ENCODE measurements around the gene RHBDL3. TPM values are rescaled to one million over a fixed set of nuclear protein-coding genes. Genes with fewer than 3 reads are reported as not detected.

The RHBDL3 gene
- polyA plus RNA-seq, 1 donor (not counting 4 experiments of a cell fraction or from before 2014, with no cell fraction given), result not detected

DNA sequence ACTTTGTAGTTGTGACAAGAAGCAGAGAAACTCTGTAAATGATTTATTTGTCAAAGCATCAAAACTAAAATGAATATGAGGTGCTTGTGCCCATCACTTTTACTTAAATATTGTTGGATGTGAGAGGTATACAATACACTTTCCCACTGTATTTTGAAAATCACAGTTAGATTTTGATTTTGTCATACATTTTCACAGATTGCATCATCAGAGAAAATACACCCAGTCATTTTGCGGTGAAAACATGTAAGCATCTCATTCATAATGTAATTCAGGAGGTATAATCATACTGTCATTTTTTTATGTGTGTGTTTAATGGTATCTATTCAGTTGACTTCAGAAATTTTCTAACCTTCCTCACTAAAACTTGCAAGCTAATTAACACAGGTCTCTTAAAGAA is 95.6 kb downstream of the RHBDL3 start:
- H4K20me1 ChIP-seq (ENCODE audit: control insufficient read depth, extremely low read depth, insufficient read depth, low read length), result peaks cover 26% of the 10 kb centered on the region
- H3K27me3 ChIP-seq (ENCODE audit: control insufficient read depth, extremely low read depth, insufficient read depth, low read length), result no peaks in the 10 kb centered on the region
- FAIRE-seq (no peak), DNase-seq (ENCODE audit: low read depth, low spot score) (no peak)
- H3K27ac ChIP-seq (ENCODE audit: control insufficient read depth, insufficient read depth, low read length), result no peak overlapping the region
- H3K4me3 ChIP-seq (ENCODE audit: control insufficient read depth in 2 of 3, extremely low read depth in 1 of 3, insufficient read depth in 2 of 3, low read depth in 1 of 3, low read length in 3 of 3), result no peak overlapping the region
- dilution Hi-C loops (cut with MboI; ENCODE audit: extremely low pct_ligation_motif_present, low sequenced_read_pairs), result no loop called here
- H2AFZ ChIP-seq (ENCODE audit: control insufficient read depth, low read length), result no peak overlapping the region
- TF ChIP-seq CTCF (optimal IDR thresholded peaks at IDR 0.05 in 1 of 3, IDR thresholded peaks at IDR 0.05 in 1 of 3, conservative IDR thresholded peaks at IDR 0.05 in 1 of 3; ENCODE audit: extremely low read depth in 1 of 3, insufficient read depth in 2 of 3, low read length in 3 of 3), result no peak
- no peak for TF ChIP-seq EZH2 (IDR thresholded peaks at IDR 0.05; ENCODE audit: low read length)
- H3K79me2 ChIP-seq (ENCODE audit: control insufficient read depth, insufficient read depth, low read length), result peaks cover 76% of the 10 kb centered on the region
- H3K9ac ChIP-seq (ENCODE audit: control insufficient read depth, extremely low read depth, insufficient read depth, low read length), result no peak overlapping the region
- H3K4me1 ChIP-seq (ENCODE audit: control insufficient read depth, extremely low read depth, insufficient read depth, low read length), result peaks cover 11% of the 10 kb centered on the region
- H3K9me3 ChIP-seq (ENCODE audit: control insufficient read depth, low read depth, low read length), result no peaks in the 10 kb centered on the region
- H3K9me1 ChIP-seq (ENCODE audit: control insufficient read depth, extremely low read depth, insufficient read depth, low read length), result peaks cover 2% of the 10 kb centered on the region
- peaks cover 27 to 52% of the 10 kb centered on the region in 2 experiments for H3K36me3 ChIP-seq (ENCODE audit: control insufficient read depth in 2 of 2, extremely low read depth in 1 of 2, insufficient read depth in 2 of 2, low read length in 2 of 2)
- H3K4me2 ChIP-seq (ENCODE audit: control insufficient read depth, extremely low read depth, insufficient read depth, low read depth, low read length), result no peak overlapping the region

- no peak overlapping the region for H2AFZ ChIP-seq (ENCODE audit: control insufficient read depth, low read length)
- no peak overlapping the region for H3K27ac ChIP-seq (ENCODE audit: control insufficient read depth, insufficient read depth, low read length)
- no peaks in the 10 kb centered on the region for H3K4me1 ChIP-seq (ENCODE audit: control insufficient read depth, extremely low read depth, insufficient read depth, low read length)
- peaks cover 46% of the 10 kb centered on the region for H3K79me2 ChIP-seq (ENCODE audit: control insufficient read depth, insufficient read depth, low read length)
- H3K27me3 ChIP-seq (ENCODE audit: control insufficient read depth, extremely low read depth, insufficient read depth, low read length), result no peaks in the 10 kb centered on the region
- no peak overlapping the region for H3K4me3 ChIP-seq (ENCODE audit: control insufficient read depth in 2 of 3, extremely low read depth in 1 of 3, insufficient read depth in 2 of 3, low read depth in 1 of 3, low read length in 3 of 3)
- no peak for FAIRE-seq
- H3K9ac ChIP-seq (ENCODE audit: control insufficient read depth, extremely low read depth, insufficient read depth, low read length), result no peak overlapping the region
- H3K9me1 ChIP-seq (ENCODE audit: control insufficient read depth, extremely low read depth, insufficient read depth, low read length), result no peaks in the 10 kb centered on the region
- no peak overlapping the region for H3K4me2 ChIP-seq (ENCODE audit: control insufficient read depth, extremely low read depth, insufficient read depth, low read depth, low read length)
- dilution Hi-C loops (cut with MboI; ENCODE audit: extremely low pct_ligation_motif_present, low sequenced_read_pairs), result no loop called here
- peaks cover 27 to 36% of the 10 kb centered on the region in 2 experiments for H3K36me3 ChIP-seq (ENCODE audit: control insufficient read depth in 2 of 2, extremely low read depth in 1 of 2, insufficient read depth in 2 of 2, low read length in 2 of 2)
- TF ChIP-seq EZH2 (IDR thresholded peaks at IDR 0.05; ENCODE audit: low read length) (no peak), CTCF (optimal IDR thresholded peaks at IDR 0.05 in 1 of 3, IDR thresholded peaks at IDR 0.05 in 1 of 3, conservative IDR thresholded peaks at IDR 0.05 in 1 of 3; ENCODE audit: extremely low read depth in 1 of 3, insufficient read depth in 2 of 3, low read length in 3 of 3) (no peak)
- DNase-seq (ENCODE audit: low read depth, low spot score), result no peak
- H3K9me3 ChIP-seq (ENCODE audit: control insufficient read depth, low read depth, low read length), result no peaks in the 10 kb centered on the region
- no peaks in the 10 kb centered on the region for H4K20me1 ChIP-seq (ENCODE audit: control insufficient read depth, extremely low read depth, insufficient read depth, low read length)
Measured at GRCh38 chr17:32370426-32370825, 104.8 kb downstream of the RHBDL3 start.

Small RNAs within 50 kb of the gene (small RNA-seq; reads per million reads assigned to genes)
- 0 to 0.67 (median 0.25) reads per million in 3 experiments for gene UBL5P2 (ENCODE audit: insufficient read length in 3 of 3, low read depth in 3 of 3, low replicate concordance in 1 of 3)

Other genes starting within 250 kb of the RHBDL3 start
- gene RHOT1, start 123.3 kb upstream of the RHBDL3 start, polyA plus RNA-seq, result 19.6 to 50.4 TPM (median 34.5 TPM) in 3 replicates
- gene C17orf75, start 76.3 kb downstream of the RHBDL3 start, polyA plus RNA-seq, result 12.1 to 18.7 TPM (median 14.7 TPM) in 3 replicates
- gene ZNF207, start 84.3 kb downstream of the RHBDL3 start, polyA plus RNA-seq, result 158 to 232 TPM (median 172 TPM) in 3 replicates
- 85.5 to 121 TPM (median 103 TPM) in 3 replicates for gene PSMD11, start 178.7 kb downstream of the RHBDL3 start, polyA plus RNA-seq
- 2.4 to 4.9 TPM (median 2.9 TPM) in 3 replicates for gene CDK5R1, start 221.2 kb downstream of the RHBDL3 start, polyA plus RNA-seq

All from keratinocyte (primary cell).